Hematopoietic multipotent progenitor cell treated with erythropoietin and hydrocortisone succinate and interleukin-3 and kit ligand, for 15 days (in vitro differentiated cells): ENCODE data around the gene SYT15B.
"Not testable (repeated sequence)": the region's sequence is repeated elsewhere in the genome, so short reads cannot be mapped to it uniquely, and the experiment has no call there.

Source experiments
- DNase-seq: peaks from one replicate; pipeline ENCODE4 v3.0.0-alpha.2; 2015; ENCODE audit warnings: low spot score

Gene SYT15B

GRCh38 chr10:47763554-47764175 is at the start of gene SYT15B:
SYT15B (minus strand) TSS chr10:47763592; CDS start chr10:47762640, 952 bp downstream.
- DNase-seq, result not testable (repeated sequence)

DNA sequence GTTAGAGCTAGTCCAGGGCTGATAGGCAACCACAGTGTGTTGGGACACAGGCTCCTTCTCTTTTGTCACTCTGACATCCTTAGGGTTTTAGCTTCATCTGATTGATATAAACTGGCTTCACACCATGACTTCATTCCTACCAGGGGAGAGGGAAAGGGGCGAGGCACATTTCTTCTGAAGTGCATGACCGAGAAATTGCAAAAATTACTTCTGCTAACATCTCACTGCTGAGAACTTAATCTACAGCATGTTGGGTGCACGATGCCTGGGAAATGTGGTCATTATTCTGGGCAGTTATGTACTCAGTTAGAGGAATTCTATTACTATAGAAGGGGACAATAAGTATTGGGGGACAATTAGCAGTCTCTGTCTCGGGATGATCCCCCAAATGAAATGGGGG is 16.2 kb upstream of the SYT15B start:
- not testable (repeated sequence) for DNase-seq

DNA sequence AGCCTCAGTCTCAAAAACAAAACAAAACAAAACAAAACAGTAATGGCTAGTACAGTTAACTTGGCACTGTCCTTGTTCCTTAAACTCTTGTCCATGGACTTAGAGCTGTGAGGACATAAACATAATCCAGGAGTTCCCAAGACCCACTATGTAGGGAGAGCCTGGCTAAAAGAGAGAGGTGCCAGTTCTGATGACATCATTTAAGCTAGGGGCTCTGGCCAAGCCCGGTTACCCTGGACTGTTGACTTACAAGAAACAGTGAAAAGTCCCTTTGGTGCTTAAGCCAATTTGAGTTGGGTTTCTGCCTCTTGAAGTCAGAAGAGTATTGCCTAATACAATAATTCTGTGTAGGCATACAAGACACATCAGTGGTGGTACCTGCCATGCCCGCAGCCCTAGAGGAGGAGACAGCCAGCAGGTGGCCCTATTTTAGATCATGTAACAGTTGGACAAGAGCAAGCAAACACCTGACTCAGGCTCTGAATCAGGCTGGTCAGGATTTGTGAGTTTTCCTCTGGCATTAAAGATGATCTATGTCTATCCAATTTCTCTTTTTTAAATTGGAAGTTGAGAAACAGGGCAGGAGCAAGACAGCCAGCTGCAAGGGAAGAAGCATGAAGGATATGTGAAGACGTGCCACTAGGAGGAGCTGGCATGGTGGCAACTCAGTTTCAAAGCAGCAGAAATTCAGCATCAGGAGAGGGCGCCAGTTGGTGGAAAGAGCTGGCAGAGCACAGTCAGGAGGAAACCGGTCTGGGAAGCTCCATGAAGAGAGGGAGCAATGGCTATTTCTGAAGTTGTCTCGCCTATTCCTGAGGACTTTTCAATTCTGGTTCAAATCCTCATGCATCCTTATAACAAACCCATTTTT is 12.2 kb upstream of the SYT15B start:
- DNase-seq, result not testable (repeated sequence)

GRCh38 chr10:47770745-47771144 is 7.4 kb upstream of the SYT15B start:
- DNase-seq, result not testable (repeated sequence)

- not testable (repeated sequence) for DNase-seq
These were observed 5.3 kb upstream of the SYT15B start for GRCh38 chr10:47768578-47769115.

DNA sequence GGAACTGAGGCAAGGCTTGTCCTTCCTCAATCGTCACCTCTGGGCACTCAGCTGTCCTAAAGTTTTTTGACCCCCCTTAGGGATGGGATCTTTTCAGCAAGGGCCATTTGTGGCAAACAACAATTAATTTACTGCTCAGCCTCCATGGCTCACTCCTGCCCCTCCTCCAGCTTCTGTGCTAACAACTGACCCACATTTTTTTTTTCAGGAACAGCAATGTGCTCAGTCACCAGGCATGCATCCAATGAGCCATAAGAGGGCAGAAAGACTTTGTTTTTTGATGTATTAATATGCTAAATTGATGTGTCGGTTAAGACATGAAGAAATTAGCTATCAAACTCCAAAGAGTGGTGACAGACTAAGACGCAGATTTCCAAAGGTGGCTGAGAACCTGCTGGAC is 4.7 kb upstream of the SYT15B start:
- not testable (repeated sequence) for DNase-seq

- DNase-seq, result not testable (repeated sequence)
These were observed 3.8 kb upstream of the SYT15B start for GRCh38 chr10:47767236-47767635.

DNA sequence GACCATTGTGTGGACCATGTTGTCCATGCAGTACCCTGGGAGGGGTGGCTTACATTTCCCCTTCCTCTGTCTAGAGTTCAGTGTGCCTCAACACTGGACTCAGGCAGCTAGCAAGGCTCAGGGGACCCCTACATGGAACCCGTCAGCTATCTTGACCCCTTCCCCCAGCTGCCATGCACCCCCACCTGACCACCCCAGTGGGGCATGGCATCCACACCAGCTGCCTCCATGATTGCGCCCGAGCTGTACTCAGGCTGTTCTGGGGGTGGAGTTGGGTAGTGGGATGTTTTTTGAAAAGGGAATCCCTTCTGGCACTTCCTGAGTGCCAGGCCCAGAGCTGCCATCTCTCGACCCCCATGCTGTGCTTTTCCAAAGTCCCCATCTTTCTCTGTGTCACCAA is 1.8 kb upstream of the SYT15B start:
- not testable (repeated sequence) for DNase-seq

GRCh38 chr10:47762674-47763553 is 478 bp downstream of the SYT15B start:
- not testable (repeated sequence) for DNase-seq

- DNase-seq, result not testable (repeated sequence)
These were observed 4.5 kb downstream of the SYT15B start for GRCh38 chr10:47758855-47759254.

DNA sequence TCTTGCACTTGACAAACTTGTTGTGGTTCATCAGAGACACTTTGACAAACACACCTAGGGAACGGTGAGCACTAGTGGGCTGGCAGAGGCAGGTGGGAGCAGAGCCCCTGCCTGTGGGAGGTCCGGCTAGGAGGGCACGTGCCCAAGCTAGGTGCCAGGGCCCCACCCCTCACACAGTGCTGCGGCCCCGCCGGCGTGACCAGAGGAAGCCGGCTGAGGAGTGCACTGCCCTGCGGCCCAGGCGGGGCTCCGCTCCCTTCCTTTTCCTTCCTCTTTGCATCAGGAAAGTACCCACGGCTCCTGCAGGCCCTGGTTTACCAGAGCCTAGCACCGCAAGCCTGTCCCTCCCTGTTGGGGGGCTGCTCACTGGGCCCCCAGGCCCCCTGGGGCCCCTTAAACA is 7.2 kb downstream of the SYT15B start:
- DNase-seq, result not testable (repeated sequence)

- not testable (repeated sequence) for DNase-seq
These were observed 9.5 kb downstream of the SYT15B start for GRCh38 chr10:47753871-47754270.

- not testable (repeated sequence) for DNase-seq
These were observed 10.2 kb downstream of the SYT15B start for GRCh38 chr10:47753176-47753575.

- DNase-seq, result not testable (repeated sequence)
These were observed 11.6 kb downstream of the SYT15B start for GRCh38 chr10:47751821-47752220.

- DNase-seq, result not testable (repeated sequence)
These were observed 13.0 kb downstream of the SYT15B start for GRCh38 chr10:47750360-47750759.

DNA sequence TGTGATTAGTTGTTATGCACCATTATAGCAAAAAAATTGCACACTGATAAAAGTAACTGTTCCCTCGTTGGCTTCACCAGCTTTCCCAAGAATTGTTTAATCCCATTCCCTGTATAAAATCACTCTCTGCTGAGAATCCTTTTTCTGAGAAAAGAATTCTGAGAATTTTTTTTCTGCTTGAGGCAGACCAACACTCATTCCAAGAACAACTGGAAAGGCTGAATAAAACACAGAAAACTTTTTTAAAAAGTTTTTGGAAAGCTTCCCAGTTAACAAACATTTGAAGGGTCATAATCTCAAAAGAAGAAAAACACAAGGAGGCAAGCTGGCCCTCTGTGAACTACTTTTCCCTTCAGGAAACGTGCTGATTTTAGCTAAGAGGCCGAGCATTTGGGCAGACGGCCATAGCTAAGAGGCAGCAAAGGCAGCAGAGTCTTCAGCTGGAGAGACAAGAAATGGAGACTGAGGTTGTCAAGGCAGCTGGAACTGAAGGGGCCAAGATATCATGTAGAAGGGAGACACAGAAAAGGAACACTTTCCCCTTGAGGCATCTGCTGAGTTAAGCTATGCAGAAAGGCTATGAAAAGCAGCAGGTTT is 16.5 kb downstream of the SYT15B start:
- not testable (repeated sequence) for DNase-seq

GRCh38 chr10:47744881-47745280 is 18.5 kb downstream of the SYT15B start:
- DNase-seq, result not testable (repeated sequence)

DNA sequence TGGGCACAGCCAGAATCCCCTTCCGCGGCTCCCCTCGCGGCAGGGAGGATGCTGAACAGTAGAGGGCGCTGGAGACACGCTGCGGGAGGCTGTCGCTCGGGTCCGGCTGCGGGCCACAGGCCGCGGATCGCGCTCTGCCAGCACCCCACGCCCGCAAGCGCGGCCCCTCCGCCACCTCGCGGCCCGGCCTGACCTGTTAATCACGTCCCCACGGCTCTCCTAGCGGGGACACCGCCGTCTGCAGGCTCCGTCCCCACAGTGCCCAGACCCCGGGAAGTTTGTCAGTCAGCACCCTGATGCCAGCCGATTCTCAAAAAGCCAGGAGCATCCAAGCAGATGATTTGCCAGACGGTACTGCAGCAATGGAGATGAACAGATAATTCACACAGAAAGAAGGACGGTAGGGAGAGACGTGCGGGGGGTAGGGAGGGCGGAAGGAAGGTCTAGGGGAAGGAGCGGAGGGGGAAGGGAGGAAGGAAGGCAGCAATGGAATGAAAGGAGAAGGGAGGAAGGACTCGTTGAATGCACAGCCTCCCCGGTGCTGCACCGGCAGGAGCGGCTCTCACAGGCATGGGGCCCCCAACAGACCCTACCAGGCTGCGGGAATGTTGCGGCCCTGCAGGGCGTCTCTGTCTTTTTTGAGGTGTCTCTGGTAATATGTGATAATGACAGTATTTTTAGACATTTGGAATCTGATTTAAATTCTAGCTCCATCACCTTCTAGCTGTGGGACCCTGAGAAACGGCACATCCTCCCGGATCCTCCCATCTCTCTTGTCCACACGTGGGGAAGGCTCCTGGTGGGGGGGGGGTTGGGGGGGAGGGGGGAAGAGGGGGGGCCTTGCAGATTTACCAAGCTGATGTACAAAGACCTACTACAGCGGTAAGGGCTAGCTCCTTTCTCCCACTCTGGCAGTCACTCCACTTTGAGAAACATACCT is 19.5 kb downstream of the SYT15B start:
- DNase-seq, result not testable (repeated sequence)

- not testable (repeated sequence) for DNase-seq
These were observed 22.5 kb downstream of the SYT15B start for GRCh38 chr10:47740868-47741267.

DNA sequence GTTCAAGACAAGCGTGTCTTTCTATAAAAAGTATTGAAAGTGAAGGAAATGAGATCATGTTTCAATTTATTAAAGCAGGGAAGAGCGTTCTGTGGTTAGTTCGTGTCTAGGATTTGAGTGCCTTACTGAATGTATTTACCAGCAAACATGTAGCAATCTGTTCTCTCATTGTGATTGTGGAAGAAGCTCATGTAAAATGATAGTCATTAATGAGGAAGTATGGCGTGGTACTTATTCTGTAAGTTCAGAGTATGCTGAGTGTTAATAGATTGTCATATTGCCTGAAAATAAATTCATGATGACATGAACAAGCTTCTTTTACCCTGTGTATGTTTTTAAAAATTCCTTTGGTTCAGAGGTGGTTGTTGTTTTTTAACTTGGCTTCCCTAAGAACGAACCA is 32.5 kb downstream of the SYT15B start:
- not testable (repeated sequence) for DNase-seq
